IMR-90 (cell line): Measurements from ENCODE around the gene RPS6KB1. TPM values are rescaled to one million over a fixed set of nuclear protein-coding genes. Genes with fewer than 3 reads are reported as not detected.

Source experiments
- ATAC-seq: fragments of 200-7000 bp; cut with Tn5 transposase; 2 replicates; pipeline ENCODE4 v1.9.1; 2020; ENCODE audit warnings: low read depth, mild to moderate bottlenecking, moderate library complexity
- BruUV-seq: library from RNA; stranded (reverse); fragments of 400-500 nt; replicated peaks from 2 replicates; lab custom pipeline; 2021; lab: Mats Ljungman, UMichigan
- CTCF ChIA-PET: fragments of 300-600 bp; formaldehyde crosslinking; extraction: SDS; loops from one replicate; lab custom pipeline; 2021; ENCODE audit warnings: antibody characterized with exemption; lab: Yijun Ruan, JAX
- POLR2A ChIA-PET: fragments of 300-600 bp; sonication (Branson Sonifier 250); formaldehyde crosslinking; loops from one replicate; lab custom pipeline; 2022; ENCODE audit warnings: antibody characterized with exemption; ENCODE audit not compliant: unreplicated experiment; lab: Charles Lee
- DNase-seq: peaks from one replicate; pipeline ENCODE4 v3.0.0; 2013
- H2AFZ ChIP-seq: replicated peaks from 2 replicates; pipeline ENCODE3; 2013; ENCODE audit warnings: low read length, mild to moderate bottlenecking; ENCODE audit not compliant: poor library complexity
- H2AK5ac ChIP-seq: 2 replicates; pipeline ENCODE4 v1.6.1; 2013; ENCODE audit warnings: low read depth, low read length, inconsistent platforms
- H2AK9ac ChIP-seq: replicated peaks from 2 replicates; pipeline ENCODE3; 2013; ENCODE audit warnings: mild to moderate bottlenecking, low read depth, low read length, moderate library complexity; ENCODE audit not compliant: poor library complexity
- H2BK120ac ChIP-seq: 2 replicates; pipeline ENCODE4 v1.6.1; 2013; ENCODE audit warnings: low read depth, low read length, inconsistent platforms
- H2BK15ac ChIP-seq: 3 replicates; pipeline ENCODE4 v1.6.1; 2013; ENCODE audit warnings: low read depth, low read length, inconsistent platforms
- H2BK20ac ChIP-seq: 2 replicates; pipeline ENCODE4 v1.6.1; 2013; ENCODE audit warnings: low read depth, mild to moderate bottlenecking, inconsistent platforms, low read length, moderate library complexity
- H2BK5ac ChIP-seq: 2 replicates; pipeline ENCODE4 v1.6.1; 2013; ENCODE audit warnings: mild to moderate bottlenecking, low read depth, low read length, inconsistent platforms; ENCODE audit not compliant: poor library complexity, severe bottlenecking
- H3K14ac ChIP-seq: replicated peaks from 2 replicates; pipeline ENCODE4 v1.6.1; 2013; ENCODE audit warnings: low read depth, low read length, inconsistent platforms
- H3K18ac ChIP-seq: 2 replicates; pipeline ENCODE4 v1.6.1; 2013; ENCODE audit warnings: low read depth, low read length, control low read depth
- H3K23ac ChIP-seq: 2 replicates; pipeline ENCODE4 v1.6.1; 2013; ENCODE audit warnings: low read depth, low read length, inconsistent platforms
- H3K27ac ChIP-seq: 2 replicates; pipeline ENCODE4 v1.5.1; 2013; ENCODE audit warnings: mild to moderate bottlenecking, control low read depth, low read length; ENCODE audit not compliant: insufficient read depth
- H3K27me3 ChIP-seq: 2 replicates; pipeline ENCODE4 v1.6.1; 2013; ENCODE audit warnings: low read length; ENCODE audit not compliant: control insufficient read depth, insufficient read depth
- H3K36me3 ChIP-seq: 2 replicates; pipeline ENCODE4 v1.6.1; 2013; ENCODE audit warnings: low read length, mixed read lengths; ENCODE audit not compliant: control insufficient read depth, insufficient read depth
- H3K4ac ChIP-seq: 2 replicates; pipeline ENCODE4 v1.6.1; 2013; ENCODE audit warnings: low read depth, low read length, inconsistent platforms
- H3K4me1 ChIP-seq: 2 replicates; pipeline ENCODE4 v1.6.1; 2013; ENCODE audit warnings: low read length, mixed read lengths; ENCODE audit not compliant: control insufficient read depth, insufficient read depth
- H3K4me2 ChIP-seq: 2 replicates; pipeline ENCODE4 v1.6.1; 2013; ENCODE audit warnings: low read depth, mild to moderate bottlenecking, control low read depth, low read length, moderate library complexity
- H3K4me3 ChIP-seq: 2 replicates; pipeline ENCODE4 v1.5.1; 2013; ENCODE audit warnings: low read depth, mild to moderate bottlenecking, control low read depth, low read length, moderate library complexity; ENCODE audit not compliant: insufficient read depth
- H3K56ac ChIP-seq: 2 replicates; pipeline ENCODE4 v1.6.1; 2013; ENCODE audit warnings: low read length, inconsistent platforms; ENCODE audit not compliant: insufficient read depth; ENCODE audit errors: extremely low read depth
- H3K79me1 ChIP-seq, 2 experiments: 2 replicates each; pipeline ENCODE4 v1.6.1; 2013; ENCODE audit warnings: low read length in 2 of 2, inconsistent platforms in 1 of 2, low read depth in 1 of 2
- H3K9ac ChIP-seq: 2 replicates; pipeline ENCODE4 v1.6.1; 2013; ENCODE audit warnings: low read depth, low read length, control low read depth
- H3K9me1 ChIP-seq: 2 replicates; pipeline ENCODE4 v1.6.1; 2013; ENCODE audit warnings: low read length, inconsistent platforms; ENCODE audit not compliant: insufficient read depth
- H3K9me3 ChIP-seq: 2 replicates; pipeline ENCODE4 v1.6.1; 2013; ENCODE audit warnings: low read length; ENCODE audit not compliant: control insufficient read depth, insufficient read depth
- H4K20me1 ChIP-seq: 2 replicates; pipeline ENCODE4 v1.6.1; 2013; ENCODE audit warnings: low read length, inconsistent platforms; ENCODE audit not compliant: insufficient read depth
- H4K5ac ChIP-seq: 2 replicates; pipeline ENCODE4 v1.6.1; 2013; ENCODE audit warnings: mild to moderate bottlenecking, low read depth, low read length, control low read depth
- H4K8ac ChIP-seq, 2 experiments: 2 replicates each; pipeline ENCODE4 v1.6.1; 2013; ENCODE audit warnings: low read depth in 2 of 2, low read length in 2 of 2, control low read depth in 1 of 2, inconsistent platforms in 1 of 2
- H4K91ac ChIP-seq: 2 replicates; pipeline ENCODE4 v1.6.1; 2013; ENCODE audit warnings: low read depth, low read length, inconsistent platforms; ENCODE audit not compliant: insufficient read depth
- BHLHE40 ChIP-seq: fragments of 150-350 bp; IDR thresholded peaks from 2 replicates; pipeline ENCODE4 v1.6.1; 2016; ENCODE audit warnings: mild to moderate bottlenecking, low read depth, low read length
- RCOR1 ChIP-seq: IDR thresholded peaks from 2 replicates; pipeline ENCODE4 v1.6.1; 2012; ENCODE audit warnings: mild to moderate bottlenecking, low read length, improper control_type of control experiment; ENCODE audit not compliant: insufficient replicate concordance
- USF2 ChIP-seq: fragments of 150-350 bp; IDR thresholded peaks from 2 replicates; pipeline ENCODE4 v1.6.1; 2017; ENCODE audit warnings: mild to moderate bottlenecking, antibody characterized with exemption, low read length, low read depth
- WGBS, 2 experiments: methylation state at CpG; one replicate each; pipeline versions ENCODE4 v1.1.5 to v1.1.7; 2013; ENCODE audit warnings: missing lambda C conversion rate in 2 of 2; ENCODE audit not compliant: insufficient read length in 1 of 2; ENCODE audit errors: extremely low coverage in 2 of 2; 5-methylcytosine and 5-hydroxymethylcytosine counted together
- dilution Hi-C: fragments of 300-500 bp; cut with HindIII; formaldehyde crosslinking; loops from one replicate; pipeline ENCODE4 v1.14.3; 2018; ENCODE audit warnings: low sequenced_read_pairs; ENCODE audit not compliant: unreplicated experiment
- in situ Hi-C: fragments of 300-500 bp; cut with MboI; formaldehyde crosslinking; loops from 3 replicates; pipeline ENCODE4 v1.14.3; 2019; ENCODE audit warnings: low sequenced_read_pairs, inconsistent platforms, mixed read lengths
- intact Hi-C: fragments of 100-400 bp; cut with micrococcal nuclease; formaldehyde crosslinking; loops from 2 replicates; pipeline ENCODE4 v1.10.0; 2022
- polyA plus RNA-seq, 3 experiments: library from polyadenylated mRNA; depleted of rRNA; stranded (reverse); fragments of >200 nt; gene quantifications; 2 replicates each; pipeline ENCODE4 v1.2.3, GENCODE V29; 2012; ENCODE audit warnings: low replicate concordance in 1 of 3
- total RNA-seq: library from RNA; depleted of rRNA; stranded (reverse); fragments of >200 nt; gene quantifications from 2 replicates; pipeline ENCODE4 v1.2.3, GENCODE V29; 2012

The RPS6KB1 gene
- total and polyA plus RNA-seq, 2 of the 4 experiments (the other 2 are of a cell fraction) = 11.7 to 20.3 TPM

- Histone ChIP-seq H3K9me3 (no peaks in the 10 kb centered on the region), H3K18ac (no peak overlapping the region), H3K9me1 (no peaks in the 10 kb centered on the region), H2BK15ac (no peak overlapping the region), H2AFZ (no peak overlapping the region), H3K56ac (no peak overlapping the region), H3K4me3 (no peak overlapping the region), H2BK20ac (no peak overlapping the region), H3K27me3 (no peaks in the 10 kb centered on the region), H4K20me1 (no peaks in the 10 kb centered on the region), H3K4me1 (no peaks in the 10 kb centered on the region), H3K27ac (no peak overlapping the region), H4K8ac (no peak overlapping the region), H4K5ac (no peak overlapping the region), H3K36me3 (peaks cover 6% of the 10 kb centered on the region; the same call in 1 of the 2 replicates), H3K4ac (no peak overlapping the region), H3K23ac (no peak overlapping the region), H3K79me1 (no peaks in the 10 kb centered on the region), H3K4me2 (no peak overlapping the region), H2AK9ac (no peak overlapping the region), H2BK120ac (no peak overlapping the region), H3K9ac (no peak overlapping the region), H2AK5ac (no peak overlapping the region), H4K91ac (no peak overlapping the region), H3K14ac (no peak overlapping the region), H2BK5ac (no peak overlapping the region)
- no TSS peak for BruUV-seq
- DNase-seq (no peak), ATAC-seq (no peak)
- no CpG with 5 or more reads among the region's 3 CpGs for WGBS, 2 experiments
- intact Hi-C loops = loop anchor here (5.0 kb wide), 1 partner anchor 33 kb away; no protein-coding TSS in a partner anchor
- POLR2A ChIA-PET = no interaction called here
- dilution Hi-C loops = no loop called here
- TF ChIP-seq USF2 (no peak), RCOR1 (no peak), BHLHE40 (no peak)
- CTCF ChIA-PET = no interaction called here
- in situ Hi-C loops = no loop called here
These were observed 57.1 kb downstream of the RPS6KB1 start for GRCh38 chr17:59950049-59950448.
